ENCODE results near the gene UBXN11.
"Not testable (repeated sequence)": the region's sequence is repeated elsewhere in the genome, so short reads cannot be mapped to it uniquely, and the experiment has no call there.

UBXN11 gene

GRCh38 chr1:26335774-26336476 lies 29.5 kb upstream of the UBXN11 start:
- DNase-seq: peak; percentile 52

- not testable (repeated sequence) for DNase-seq
Observed at GRCh38 chr1:26333312-26333711, 26.9 kb upstream of the UBXN11 start.

- DNase-seq: no peak
Observed at GRCh38 chr1:26330276-26330675, 23.8 kb upstream of the UBXN11 start.

- not testable (repeated sequence) for DNase-seq
Observed at GRCh38 chr1:26329380-26329779, 22.9 kb upstream of the UBXN11 start.

DNA sequence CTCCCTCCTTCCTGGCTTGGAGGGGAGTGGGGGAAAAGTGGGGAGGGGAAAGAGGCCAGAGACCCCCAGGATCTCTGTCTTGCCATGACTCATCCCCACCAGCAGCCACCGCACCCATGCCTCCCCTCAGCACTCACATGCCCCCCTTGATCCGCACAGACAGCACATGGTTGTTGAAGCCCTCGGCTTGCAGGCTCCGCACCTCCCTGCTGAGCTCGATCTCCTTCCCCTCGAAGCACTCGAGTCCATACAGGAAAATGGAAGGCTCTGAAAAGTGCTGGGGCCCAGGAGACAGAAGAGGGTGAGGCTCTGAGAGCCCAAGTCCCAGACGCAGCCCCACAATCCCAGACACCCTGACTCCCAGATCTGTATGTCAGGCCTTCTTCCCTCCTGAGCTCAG lies 22.2 kb upstream of the UBXN11 start:
- no peak for DNase-seq

DNA sequence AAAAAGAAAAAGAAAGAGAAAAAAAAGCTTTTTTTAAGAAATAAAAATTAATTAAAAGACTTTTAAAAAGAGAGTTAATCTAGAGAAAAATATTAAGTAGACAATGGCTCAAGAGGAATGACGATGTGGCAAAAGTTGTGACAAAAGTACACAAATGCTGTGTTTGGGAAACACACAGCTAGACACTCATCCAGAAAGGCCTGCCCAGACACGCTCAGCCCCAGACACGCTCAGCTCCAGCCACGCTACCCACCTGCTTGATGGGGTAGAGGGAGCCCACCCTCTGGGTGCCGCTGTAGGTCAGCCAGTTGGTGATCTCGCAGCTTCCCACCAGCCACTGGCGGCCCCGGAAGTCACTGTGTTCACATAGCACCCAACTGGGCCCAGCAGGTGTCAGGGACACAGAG lies 21.5 kb upstream of the UBXN11 start:
- no peak for DNase-seq

GRCh38 chr1:26324550-26324949 lies 18.1 kb upstream of the UBXN11 start:
- no peak for DNase-seq

GRCh38 chr1:26323382-26323781 lies 16.9 kb upstream of the UBXN11 start:
- no peak for DNase-seq

GRCh38 chr1:26322042-26322331 lies 15.6 kb upstream of the UBXN11 start:
- DNase-seq: no peak

- peak; percentile 93 for DNase-seq
Observed at GRCh38 chr1:26321315-26322041, 15.0 kb upstream of the UBXN11 start.

DNA sequence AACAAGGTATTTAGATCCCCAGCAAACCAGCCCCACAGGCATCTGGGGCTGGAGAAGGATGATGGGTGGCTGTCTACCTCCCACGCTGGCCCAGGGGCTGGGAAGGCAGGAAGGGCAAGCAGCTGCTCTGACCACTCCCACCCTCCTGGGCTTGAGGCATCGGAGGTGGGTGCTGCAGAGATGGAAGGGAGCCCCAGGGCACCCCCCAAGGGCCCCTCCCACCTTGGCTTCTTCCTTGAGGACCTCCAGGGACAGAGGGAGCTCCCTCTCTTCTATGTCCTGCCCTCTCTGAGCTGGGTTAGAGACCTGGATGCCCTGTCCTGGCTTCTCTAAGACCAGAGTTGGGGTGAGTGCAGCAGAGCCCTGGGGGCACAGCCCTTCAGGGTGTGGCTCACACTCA lies 14.5 kb upstream of the UBXN11 start:
- no peak for DNase-seq

- peak; percentile 93 for DNase-seq
Observed at GRCh38 chr1:26318338-26319064, 12.1 kb upstream of the UBXN11 start.

DNA sequence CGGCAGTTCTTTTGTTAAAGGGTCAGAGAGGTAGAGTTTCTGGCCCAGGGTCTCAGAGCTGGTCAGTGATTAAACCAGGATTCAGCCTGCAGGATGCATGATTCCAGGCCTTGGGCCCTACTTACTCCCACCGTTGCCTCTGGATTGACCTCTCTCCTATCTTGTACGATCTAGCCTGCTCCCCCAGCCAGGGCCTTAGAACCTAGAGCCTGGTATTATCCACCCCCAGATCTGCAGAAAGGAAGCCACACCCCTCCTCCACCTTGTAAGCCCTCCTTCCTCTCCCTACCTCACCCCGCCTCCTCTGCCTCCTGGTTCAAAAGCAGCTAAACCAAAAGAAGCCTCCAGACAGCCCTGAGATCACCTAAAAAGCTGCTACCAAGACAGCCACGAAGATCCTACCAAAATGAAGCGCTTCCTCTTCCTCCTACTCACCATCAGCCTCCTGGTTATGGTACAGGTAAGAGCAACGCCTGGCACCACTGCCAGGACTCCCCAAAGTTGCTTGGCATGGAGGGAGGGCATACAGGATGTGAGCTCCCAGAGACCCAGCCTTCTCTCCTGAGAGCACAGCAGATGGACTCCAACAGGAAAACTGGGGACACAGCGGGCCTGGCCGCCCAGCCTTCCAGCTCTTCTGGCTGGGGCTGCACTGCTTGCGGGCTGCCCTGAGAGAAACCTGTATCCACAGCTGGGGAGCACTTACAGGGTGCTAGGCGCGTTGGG lies 11.3 kb upstream of the UBXN11 start, which contains the start of gene CD52:
CD52 (plus strand) TSS at position 347 of the 726 bp plus-strand sequence; CDS start at position 407, 60 bp downstream.
- no peak for DNase-seq

GRCh38 chr1:26317146-26317545 lies 10.7 kb upstream of the UBXN11 start:
- peak; percentile 50 for DNase-seq

GRCh38 chr1:26315874-26316850 lies 9.7 kb upstream of the UBXN11 start:
- no peak for DNase-seq

DNA sequence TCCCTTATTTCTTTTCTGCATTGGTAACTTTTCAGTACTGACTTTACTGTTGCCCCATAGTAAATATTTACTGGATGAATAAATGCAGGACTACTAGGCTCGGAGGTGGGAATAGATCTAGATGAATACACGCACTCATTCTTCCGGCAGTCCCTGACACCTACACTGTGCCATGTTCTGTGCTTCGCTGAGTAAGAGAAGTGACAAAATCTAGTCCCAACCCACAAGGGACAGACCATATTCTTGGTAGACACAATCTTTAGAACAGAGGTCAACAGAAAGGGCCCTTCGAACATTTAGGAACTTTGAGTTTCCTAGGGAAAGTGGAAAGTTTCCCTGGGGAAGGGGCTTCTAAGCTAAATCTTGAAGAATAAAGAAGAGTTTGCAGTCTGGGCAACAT lies 8.1 kb upstream of the UBXN11 start:
- DNase-seq: no peak

- DNase-seq: not testable (repeated sequence)
Observed at GRCh38 chr1:26307966-26308899, 1.8 kb upstream of the UBXN11 start.

- DNase-seq: no peak
Observed at GRCh38 chr1:26307363-26307781, 936 bp upstream of the UBXN11 start.

DNA sequence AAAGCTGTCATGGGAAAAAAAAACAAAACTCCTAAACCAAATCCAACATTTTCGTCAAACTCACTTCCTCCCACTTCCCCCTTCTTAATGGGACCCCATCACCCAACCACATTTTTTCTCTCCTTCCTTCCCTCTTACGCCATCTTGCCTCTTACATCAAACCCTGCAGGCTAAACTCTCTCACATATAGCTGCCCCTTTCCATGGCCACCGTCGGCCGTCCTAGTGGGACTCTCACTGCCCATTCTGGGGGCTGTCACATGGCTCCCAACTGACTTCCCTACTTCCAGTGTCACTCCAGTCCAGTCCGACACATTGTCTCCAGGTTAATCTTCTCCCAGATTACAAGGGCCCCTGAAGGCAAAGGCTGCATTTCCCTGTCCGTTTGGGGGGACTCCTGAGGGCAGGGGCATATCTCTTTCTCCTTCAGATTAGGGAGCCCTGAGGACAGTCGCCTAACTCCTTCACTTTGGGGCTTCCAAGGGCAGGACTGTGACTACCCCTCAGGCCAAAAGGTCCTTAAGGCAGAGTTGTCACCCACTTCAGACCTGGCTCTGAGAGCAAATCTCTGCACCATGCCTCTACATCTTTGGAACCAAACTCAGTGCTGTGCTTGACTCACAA lies 658 bp downstream of the UBXN11 start:
- peak; percentile 51 for DNase-seq

GRCh38 chr1:26302733-26303405 lies 3.6 kb downstream of the UBXN11 start:
- DNase-seq: no peak
